T-helper 17 cell (primary cell): ENCODE measurements around the gene SLC26A3. TPM values are rescaled to one million over a fixed set of nuclear protein-coding genes. Genes with fewer than 3 reads are reported as not detected.

Experiments used
- ATAC-seq: fragments of 150-1000 bp; cut with Tn5 transposase; 2 replicates; pipeline ENCODE4 v1.10.0; 2021; ENCODE audit warnings: mild to moderate bottlenecking, moderate library complexity
- DNase-seq, 3 donors: peaks; one replicate each; pipeline versions ENCODE4 v3.0.0 to v3.0.0-alpha.2; 2020 to 2021
- H3K9me3 ChIP-seq: one replicate; pipeline ENCODE4 v1.7.0; 2013; ENCODE audit warnings: low read length, mild to moderate bottlenecking; ENCODE audit not compliant: control insufficient read depth, poor library complexity, severe bottlenecking
- H3K27ac Mint-ChIP-seq: one replicate; pipeline ENCODE4 v1.8.0; 2022; ENCODE audit warnings: mild to moderate bottlenecking, moderate library complexity, mixed read lengths
- H3K27me3 Mint-ChIP-seq: one replicate; pipeline ENCODE4 v1.8.0; 2022; ENCODE audit warnings: mixed read lengths
- H3K36me3 Mint-ChIP-seq: one replicate; pipeline ENCODE4 v1.8.0; 2022; ENCODE audit warnings: low read depth, mixed read lengths
- H3K4me1 Mint-ChIP-seq: one replicate; pipeline ENCODE4 v1.8.0; 2022; ENCODE audit warnings: mild to moderate bottlenecking, mixed read lengths
- H3K4me3 Mint-ChIP-seq: one replicate; pipeline ENCODE4 v1.8.0; 2022; ENCODE audit warnings: mild to moderate bottlenecking, moderate library complexity, mixed read lengths
- total RNA-seq, 4 donors: library from RNA in 2 of 4; stranded (reverse) in 2 of 4; gene quantifications; one replicate each; pipeline ENCODE4 v1.2.3 and lab custom pipeline; 2022 to 2026

SLC26A3 gene
- total RNA-seq, 2 donors from 2014 or later: not detected

- DNase-seq (no peak), ATAC-seq (no peak)
- Mint-ChIP-seq H3K4me3 (no peak overlapping the region), H3K27me3 (peaks cover 7% of the 10 kb centered on the region), H3K4me1 (peaks cover 2% of the 10 kb centered on the region), H3K36me3 (peaks cover 5% of the 10 kb centered on the region), H3K27ac (no peak overlapping the region)
- no peaks in the 10 kb centered on the region for H3K9me3 ChIP-seq
Measured at GRCh38 chr7:107836237-107837144, 33.5 kb upstream of the SLC26A3 start.

GRCh38 chr7:107834401-107834800 lies 31.4 kb upstream of the SLC26A3 start:
- Mint-ChIP-seq H3K36me3 (peaks cover 4% of the 10 kb centered on the region), H3K27me3 (peaks cover 7% of the 10 kb centered on the region), H3K27ac (no peak overlapping the region), H3K4me3 (no peak overlapping the region), H3K4me1 (peaks cover 2% of the 10 kb centered on the region)
- ATAC-seq (no peak), DNase-seq (no peak)
- no peaks in the 10 kb centered on the region for H3K9me3 ChIP-seq

- Mint-ChIP-seq H3K4me3 (no peak overlapping the region), H3K4me1 (peaks cover 2% of the 10 kb centered on the region), H3K27me3 (peaks cover 7% of the 10 kb centered on the region), H3K36me3 (peaks cover 4% of the 10 kb centered on the region), H3K27ac (no peak overlapping the region)
- ATAC-seq (no peak), DNase-seq (no peak)
- H3K9me3 ChIP-seq: no peaks in the 10 kb centered on the region
Measured at GRCh38 chr7:107833684-107834106, 30.7 kb upstream of the SLC26A3 start.

GRCh38 chr7:107830420-107830819 lies 27.4 kb upstream of the SLC26A3 start:
- Mint-ChIP-seq H3K27ac (no peak overlapping the region), H3K4me1 (no peaks in the 10 kb centered on the region), H3K36me3 (peaks cover 4% of the 10 kb centered on the region), H3K4me3 (no peak overlapping the region), H3K27me3 (no peaks in the 10 kb centered on the region)
- H3K9me3 ChIP-seq: no peaks in the 10 kb centered on the region
- DNase-seq (no peak), ATAC-seq (no peak)

GRCh38 chr7:107828540-107828939 lies 25.5 kb upstream of the SLC26A3 start:
- Mint-ChIP-seq H3K4me3 (no peak overlapping the region), H3K27me3 (no peaks in the 10 kb centered on the region), H3K36me3 (peaks cover 4% of the 10 kb centered on the region), H3K27ac (no peak overlapping the region), H3K4me1 (no peaks in the 10 kb centered on the region)
- no peaks in the 10 kb centered on the region for H3K9me3 ChIP-seq
- ATAC-seq (no peak), DNase-seq (no peak)

- H3K36me3 Mint-ChIP-seq: peaks cover 4% of the 10 kb centered on the region
- H3K4me3 Mint-ChIP-seq: no peak overlapping the region
- no peak overlapping the region for H3K27ac Mint-ChIP-seq
Measured at GRCh38 chr7:107827501-107827900, 24.5 kb upstream of the SLC26A3 start.

GRCh38 chr7:107826451-107826850 lies 23.4 kb upstream of the SLC26A3 start:
- no peaks in the 10 kb centered on the region for H3K4me1 Mint-ChIP-seq
- H3K9me3 ChIP-seq: no peaks in the 10 kb centered on the region
- DNase-seq (no peak), ATAC-seq (no peak)
- H3K4me3 Mint-ChIP-seq: no peak overlapping the region
- H3K27ac Mint-ChIP-seq: no peak overlapping the region
- H3K36me3 Mint-ChIP-seq: peaks cover under 1% of the 10 kb centered on the region
- H3K27me3 Mint-ChIP-seq: no peaks in the 10 kb centered on the region

More at GRCh38 chr7:107827501-107827900, 24.5 kb upstream of the SLC26A3 start:
- H3K4me1 Mint-ChIP-seq: no peaks in the 10 kb centered on the region
- ATAC-seq (no peak), DNase-seq (no peak)
- H3K9me3 ChIP-seq: no peaks in the 10 kb centered on the region
- no peaks in the 10 kb centered on the region for H3K27me3 Mint-ChIP-seq

- H3K36me3 Mint-ChIP-seq: no peaks in the 10 kb centered on the region
- ATAC-seq: no peak
- no peaks in the 10 kb centered on the region for H3K9me3 ChIP-seq
- no peak overlapping the region for H3K27ac Mint-ChIP-seq
- H3K4me3 Mint-ChIP-seq: no peak overlapping the region
- H3K4me1 Mint-ChIP-seq: no peaks in the 10 kb centered on the region
- H3K27me3 Mint-ChIP-seq: no peaks in the 10 kb centered on the region
- DNase-seq: no peak
Measured at GRCh38 chr7:107824858-107825257, 21.8 kb upstream of the SLC26A3 start.

- no peaks in the 10 kb centered on the region for H3K27me3 Mint-ChIP-seq
- no peak overlapping the region for H3K27ac Mint-ChIP-seq
- H3K36me3 Mint-ChIP-seq: no peaks in the 10 kb centered on the region
- ATAC-seq (no peak), DNase-seq (no peak)
- H3K9me3 ChIP-seq: no peaks in the 10 kb centered on the region
- no peak overlapping the region for H3K4me3 Mint-ChIP-seq
- peaks cover 8% of the 10 kb centered on the region for H3K4me1 Mint-ChIP-seq
Measured at GRCh38 chr7:107818622-107819021, 15.6 kb upstream of the SLC26A3 start.

- no peaks in the 10 kb centered on the region for H3K27me3 Mint-ChIP-seq
- ATAC-seq (no peak), DNase-seq (no peak)
- H3K9me3 ChIP-seq: no peaks in the 10 kb centered on the region
- H3K4me1 Mint-ChIP-seq: peaks cover 8% of the 10 kb centered on the region
- H3K27ac Mint-ChIP-seq: no peak overlapping the region
- H3K36me3 Mint-ChIP-seq: no peaks in the 10 kb centered on the region
- no peak overlapping the region for H3K4me3 Mint-ChIP-seq
Measured at GRCh38 chr7:107816011-107816566, 13.1 kb upstream of the SLC26A3 start.

- Mint-ChIP-seq H3K4me3 (no peak overlapping the region), H3K4me1 (peaks cover 8% of the 10 kb centered on the region), H3K27me3 (no peaks in the 10 kb centered on the region), H3K27ac (no peak overlapping the region), H3K36me3 (no peaks in the 10 kb centered on the region)
- H3K9me3 ChIP-seq: no peaks in the 10 kb centered on the region
- no peak for ATAC-seq
- no peak for DNase-seq
Measured at GRCh38 chr7:107815254-107815882, 12.3 kb upstream of the SLC26A3 start.

GRCh38 chr7:107813524-107813923 lies 10.5 kb upstream of the SLC26A3 start:
- no peak overlapping the region for H3K27ac Mint-ChIP-seq
- no peak for ATAC-seq

GRCh38 chr7:107811934-107812333 lies 8.9 kb upstream of the SLC26A3 start:
- no peak overlapping the region for H3K4me3 Mint-ChIP-seq
- no peaks in the 10 kb centered on the region for H3K27me3 Mint-ChIP-seq
- peaks cover 2% of the 10 kb centered on the region for H3K36me3 Mint-ChIP-seq
- DNase-seq: no peak
- peaks cover 10% of the 10 kb centered on the region for H3K4me1 Mint-ChIP-seq
- no peak for ATAC-seq
- no peak overlapping the region for H3K27ac Mint-ChIP-seq
- no peaks in the 10 kb centered on the region for H3K9me3 ChIP-seq

More at GRCh38 chr7:107813524-107813923, 10.5 kb upstream of the SLC26A3 start:
- no peaks in the 10 kb centered on the region for H3K9me3 ChIP-seq
- no peak for DNase-seq
- Mint-ChIP-seq H3K4me3 (no peak overlapping the region), H3K36me3 (peaks cover 2% of the 10 kb centered on the region), H3K27me3 (no peaks in the 10 kb centered on the region), H3K4me1 (peaks cover 10% of the 10 kb centered on the region)
